A673 (cell line): ENCODE data around the gene TRAF3IP3.

Source experiments
- EZH2 ChIP-seq: fragments of 200-600 bp; sonication (generic); IDR thresholded peaks from 2 replicates; pipeline ENCODE4 v1.6.1; 2017; ENCODE audit warnings: borderline replicate concordance, low read depth, mild to moderate bottlenecking, mixed read lengths, antibody characterized with exemption, low read length; ENCODE audit not compliant: poor library complexity, severe bottlenecking
- TF ChIP-seq, protein P1 (sequence below): fragments of 300-800, 200-600 bp; sonication (generic); conservative IDR thresholded peaks from 2 replicates; pipeline ENCODE4 v1.5.1; 2017; ENCODE audit warnings: low read depth, mild to moderate bottlenecking, antibody characterized with exemption, low read length, moderate library complexity, mixed read lengths

DNA sequence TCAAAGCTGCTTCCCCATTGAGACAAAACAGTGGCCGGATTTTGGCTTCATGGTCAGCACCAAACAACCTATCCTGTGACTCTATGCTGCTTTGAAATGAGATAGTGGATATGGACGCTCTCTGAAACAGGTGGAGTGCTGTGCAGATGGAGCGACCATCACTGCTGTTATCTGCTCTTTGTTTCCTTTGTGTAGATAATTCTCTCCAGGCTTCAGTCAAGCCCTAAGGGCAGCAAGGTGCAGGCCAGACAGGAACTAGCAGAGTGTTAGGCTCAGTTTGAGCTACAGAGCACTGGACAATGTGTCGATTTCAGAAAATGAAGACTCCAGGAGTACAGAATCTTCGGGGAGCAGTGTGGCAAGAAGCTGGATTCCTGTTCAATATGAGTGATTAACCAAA lies 54.9 kb downstream of the TRAF3IP3 start:
- TF ChIP-seq EZH2 = no peak
- TF ChIP-seq, protein P1, sequence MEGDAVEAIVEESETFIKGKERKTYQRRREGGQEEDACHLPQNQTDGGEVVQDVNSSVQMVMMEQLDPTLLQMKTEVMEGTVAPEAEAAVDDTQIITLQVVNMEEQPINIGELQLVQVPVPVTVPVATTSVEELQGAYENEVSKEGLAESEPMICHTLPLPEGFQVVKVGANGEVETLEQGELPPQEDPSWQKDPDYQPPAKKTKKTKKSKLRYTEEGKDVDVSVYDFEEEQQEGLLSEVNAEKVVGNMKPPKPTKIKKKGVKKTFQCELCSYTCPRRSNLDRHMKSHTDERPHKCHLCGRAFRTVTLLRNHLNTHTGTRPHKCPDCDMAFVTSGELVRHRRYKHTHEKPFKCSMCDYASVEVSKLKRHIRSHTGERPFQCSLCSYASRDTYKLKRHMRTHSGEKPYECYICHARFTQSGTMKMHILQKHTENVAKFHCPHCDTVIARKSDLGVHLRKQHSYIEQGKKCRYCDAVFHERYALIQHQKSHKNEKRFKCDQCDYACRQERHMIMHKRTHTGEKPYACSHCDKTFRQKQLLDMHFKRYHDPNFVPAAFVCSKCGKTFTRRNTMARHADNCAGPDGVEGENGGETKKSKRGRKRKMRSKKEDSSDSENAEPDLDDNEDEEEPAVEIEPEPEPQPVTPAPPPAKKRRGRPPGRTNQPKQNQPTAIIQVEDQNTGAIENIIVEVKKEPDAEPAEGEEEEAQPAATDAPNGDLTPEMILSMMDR = no peak
